Anterior cingulate cortex (tissue), 58 donors: Measurements from ENCODE around the gene OXA1L.
A peak's percentile ranks its signal among the peaks of the same experiment; 100 is the strongest.
"Not testable (repeated sequence)": the region's sequence is repeated elsewhere in the genome, so short reads cannot be mapped to it uniquely, and the experiment has no call there.

ENCODE experiments used
- DNase-seq, 58 donors: peaks; one replicate each; lab custom pipeline; 2025; lab: John Stamatoyannopoulos, UW

OXA1L gene

DNA sequence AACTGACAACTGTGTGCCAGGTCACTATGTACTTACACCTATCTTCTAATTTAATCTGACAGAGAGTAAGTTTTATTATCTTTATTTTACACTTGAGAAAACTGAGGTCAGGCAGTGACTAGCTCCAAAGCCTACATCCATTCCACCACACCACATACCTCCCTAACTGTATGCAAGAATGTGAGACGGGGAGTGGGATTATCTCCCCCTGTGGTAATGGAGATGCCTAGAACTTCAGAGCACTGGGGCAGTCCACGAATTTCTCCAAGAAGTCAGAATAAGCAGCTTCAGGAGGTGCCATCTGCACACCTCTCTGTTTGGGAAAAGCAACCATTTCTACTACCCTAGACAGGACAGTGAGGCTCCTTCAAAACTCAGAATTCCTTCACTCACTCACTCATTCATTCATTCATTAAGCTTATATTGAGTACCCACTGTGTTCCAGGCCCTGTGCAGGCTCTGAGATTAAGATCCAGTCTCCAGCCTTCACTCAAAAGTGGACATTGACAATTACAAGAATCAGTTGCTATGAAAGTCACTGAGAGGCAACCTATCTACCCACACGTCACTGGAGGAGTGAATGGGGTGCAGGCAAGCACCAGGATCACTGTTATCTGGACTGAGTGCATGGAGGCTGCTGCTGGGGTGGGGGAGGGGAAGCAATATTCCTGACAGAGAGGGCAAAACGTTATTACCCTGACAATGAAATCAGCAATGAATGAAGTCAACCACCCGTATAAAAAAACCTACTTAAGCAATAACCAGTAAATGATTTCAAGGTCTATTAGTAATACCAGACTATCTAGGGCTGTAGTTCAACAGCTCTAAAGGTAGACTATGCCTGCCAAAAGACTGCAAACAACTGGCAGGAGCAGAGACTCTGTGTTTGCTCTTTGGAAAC lies 30.8 kb downstream of the OXA1L start:
- no peak for DNase-seq

DNA sequence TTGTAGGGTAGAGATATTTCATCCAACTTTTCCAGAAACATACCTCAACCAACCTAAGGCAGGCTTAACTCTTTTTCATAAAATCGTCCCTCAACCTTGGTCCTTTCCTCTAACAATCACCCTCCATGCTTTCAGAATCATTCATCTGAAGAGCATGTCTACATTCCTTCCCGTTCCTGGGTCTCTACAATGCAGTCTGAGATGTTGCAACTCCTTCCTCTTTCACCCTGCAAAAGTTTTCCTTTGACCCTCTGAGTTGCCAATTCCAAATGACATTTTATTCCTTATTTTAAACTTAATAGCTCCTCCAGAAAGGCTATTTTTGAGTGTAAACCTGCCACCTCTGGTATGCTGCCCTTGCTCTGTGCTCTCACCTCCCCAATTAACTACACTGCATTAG lies 32.0 kb downstream of the OXA1L start:
- no peak for DNase-seq

DNA sequence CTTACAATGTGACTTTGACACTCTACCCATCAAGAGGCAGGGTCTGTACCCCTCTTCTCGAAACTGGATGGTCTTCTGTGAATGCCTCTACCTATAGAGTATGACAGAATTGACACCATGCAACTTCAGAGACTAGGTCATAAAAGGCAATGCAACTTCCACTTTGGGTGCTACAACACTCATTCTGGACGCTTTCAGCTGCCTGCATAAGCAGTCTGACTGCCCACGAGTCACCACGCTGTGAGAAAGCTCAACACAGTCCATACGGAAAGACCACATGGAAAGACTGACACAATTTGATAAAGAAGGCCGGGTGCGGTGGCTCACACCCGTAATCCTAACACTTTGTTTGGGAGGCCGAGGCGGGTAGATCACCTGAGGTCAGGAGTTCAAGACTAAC lies 33.9 kb downstream of the OXA1L start:
- DNase-seq = no peak

DNA sequence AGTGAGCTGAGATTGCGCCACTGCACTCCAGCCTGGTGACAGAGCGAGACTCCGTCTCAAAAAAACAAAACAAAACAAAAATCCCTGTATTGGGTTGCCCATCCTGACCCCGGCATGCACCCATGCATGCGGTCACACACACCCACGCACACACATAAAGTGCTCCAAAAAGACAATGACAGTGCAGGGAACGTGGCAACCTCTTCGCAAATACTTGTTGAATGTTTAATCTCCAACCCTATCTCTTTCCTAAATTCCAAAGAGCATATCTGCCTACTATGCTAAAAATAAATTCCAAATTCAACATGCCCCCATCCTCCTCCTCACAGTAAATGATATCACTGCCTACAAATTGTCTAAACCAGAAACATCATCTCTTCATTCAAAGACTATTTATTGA lies 35.2 kb downstream of the OXA1L start:
- DNase-seq = no peak

GRCh38 chr14:22802860-22803686 lies 36.6 kb downstream of the OXA1L start:
- no peak for DNase-seq

GRCh38 chr14:22803687-22803974 lies 37.1 kb downstream of the OXA1L start:
- no peak for DNase-seq

- DNase-seq = not testable (repeated sequence)
These were observed 38.7 kb downstream of the OXA1L start for GRCh38 chr14:22805235-22805634.

GRCh38 chr14:22807432-22808087 lies 41.1 kb downstream of the OXA1L start:
- DNase-seq = no peak

DNA sequence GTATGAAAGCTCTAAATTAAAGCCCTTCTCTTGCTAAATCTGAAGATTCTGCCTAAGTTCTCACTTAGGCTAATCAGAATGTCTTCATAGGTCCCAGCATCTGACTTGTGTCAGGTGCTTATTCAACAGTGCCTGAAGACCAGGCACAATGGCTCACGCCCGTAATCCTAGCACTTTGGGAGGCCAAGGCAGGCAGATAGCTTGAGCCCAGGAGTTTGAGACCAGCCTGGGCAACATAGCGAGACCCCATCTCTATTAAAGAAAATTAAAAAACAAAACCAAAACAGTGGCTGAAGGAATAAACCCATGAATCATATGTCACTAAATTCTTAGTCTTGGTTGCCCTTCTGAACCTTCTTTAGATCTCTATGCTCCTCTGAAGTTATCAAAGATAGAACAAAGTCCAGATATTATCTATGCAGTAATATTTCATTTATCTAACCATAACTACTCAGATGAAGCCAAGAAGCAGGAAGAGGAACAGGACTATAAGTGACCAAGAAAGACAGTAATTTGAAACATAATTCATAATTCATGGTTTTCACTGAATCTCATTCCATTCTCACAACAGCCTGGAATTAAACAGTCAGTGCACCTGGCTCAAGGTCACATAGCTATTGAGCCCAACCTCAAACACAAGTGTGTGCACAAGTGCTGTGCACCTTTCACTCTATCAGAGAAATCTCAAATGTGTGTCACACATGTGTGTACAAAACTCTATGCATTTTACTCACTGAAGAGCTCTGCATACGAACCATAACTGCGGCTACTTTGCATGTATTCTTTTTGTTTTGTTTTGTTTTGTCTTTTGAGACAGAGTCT lies 42.1 kb downstream of the OXA1L start:
- DNase-seq = no peak

- DNase-seq = no peak
These were observed 45.2 kb downstream of the OXA1L start for GRCh38 chr14:22811722-22812121.

DNA sequence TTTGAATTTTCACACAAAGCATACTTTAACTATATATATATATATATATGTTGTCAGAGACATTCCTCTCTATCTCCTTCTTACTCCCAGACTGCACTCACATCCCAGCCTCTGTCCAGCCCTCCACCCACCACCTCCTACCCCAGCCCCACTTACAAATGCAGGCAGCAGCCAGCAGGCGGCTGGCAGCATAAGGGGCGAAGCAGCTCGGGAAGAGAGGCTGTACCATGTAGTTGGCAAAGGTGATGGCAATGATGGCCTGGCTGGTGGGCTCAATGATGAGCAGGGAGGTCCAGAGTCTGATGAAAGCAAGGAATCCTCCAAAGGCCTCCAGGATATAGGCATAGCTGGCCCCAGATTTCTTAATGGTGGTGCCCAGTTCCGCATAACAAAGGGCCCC lies 46.3 kb downstream of the OXA1L start:
- no peak for DNase-seq

DNA sequence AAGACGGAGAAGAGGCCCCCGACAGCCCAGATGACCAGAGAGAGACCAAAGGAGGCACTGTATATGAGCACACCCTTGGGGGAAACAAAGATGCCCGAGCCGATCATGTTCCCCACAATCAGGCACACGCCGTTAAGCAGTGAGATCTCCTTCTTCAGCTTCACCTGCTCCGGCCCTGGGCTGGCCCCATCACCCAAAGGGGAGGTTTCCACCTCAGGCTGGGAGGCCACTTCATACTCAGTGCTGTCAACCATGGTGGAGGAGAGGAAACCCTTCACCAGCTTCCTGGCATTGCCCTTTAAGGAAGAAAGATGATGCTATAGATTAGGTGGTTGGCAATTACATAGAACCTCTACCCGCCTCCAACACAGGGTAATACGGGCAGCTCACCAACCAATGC lies 46.7 kb downstream of the OXA1L start:
- no peak for DNase-seq

- no peak for DNase-seq
These were observed 47.9 kb downstream of the OXA1L start for GRCh38 chr14:22814373-22814772.

GRCh38 chr14:22814941-22815713 lies 48.6 kb downstream of the OXA1L start, which contains the start of gene SLC7A7:
Gene SLC7A7 (minus strand): TSS chr14:22815435. CDS start chr14:22813398, 2,037 bp downstream.
- DNase-seq = no peak

DNA sequence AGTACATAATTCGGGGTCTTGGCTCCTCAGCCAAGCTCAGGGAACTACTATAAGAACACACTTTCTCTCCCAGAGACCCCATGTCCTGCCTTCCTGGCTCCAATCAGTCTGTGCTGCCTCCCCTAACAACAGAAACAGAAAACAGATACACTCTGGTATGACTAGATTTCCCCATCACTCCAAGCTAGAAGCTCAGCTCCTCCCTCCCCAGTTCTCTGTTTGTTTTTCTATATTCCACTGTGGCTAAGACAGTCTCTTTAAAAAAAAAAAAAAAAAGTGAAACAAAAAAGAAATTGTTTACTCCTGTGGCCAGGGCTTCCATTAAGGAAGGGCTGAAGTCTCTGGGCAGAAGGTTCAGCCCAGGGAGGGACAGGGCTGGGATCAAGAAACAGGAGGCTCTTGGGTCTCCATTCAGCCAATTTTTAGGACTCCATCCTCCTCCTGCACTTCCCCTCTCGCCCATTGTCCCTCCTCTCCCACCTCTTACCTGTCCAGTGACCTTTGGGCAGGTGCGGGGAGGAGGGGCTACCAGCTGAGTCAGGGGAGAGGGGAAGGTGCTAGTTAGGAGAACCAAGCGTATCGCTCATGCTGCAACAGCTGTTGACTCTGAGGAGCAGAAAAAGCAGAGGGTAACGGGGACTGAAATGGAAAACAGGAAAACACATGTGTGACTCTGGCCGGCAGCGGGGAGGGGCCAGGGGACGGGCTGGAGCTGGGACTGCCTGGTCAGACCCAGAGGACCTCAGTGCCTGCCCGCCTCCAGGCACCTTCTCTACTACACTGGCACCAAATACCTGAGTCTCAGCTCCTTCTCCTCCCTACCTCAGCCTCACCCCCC lies 52.9 kb downstream of the OXA1L start:
- peak in 2 of 58 donors; percentile 15 to 26 for DNase-seq

GRCh38 chr14:22820731-22821130 lies 54.2 kb downstream of the OXA1L start:
- DNase-seq = no peak

- no peak for DNase-seq
These were observed 54.9 kb downstream of the OXA1L start for GRCh38 chr14:22821193-22822015.
